K562 (cell line): Measurements from ENCODE around the gene RALA. TPM values are rescaled to one million over a fixed set of nuclear protein-coding genes. Genes with fewer than 3 reads are reported as not detected.

ENCODE experiments used
- ATAC-seq: fragments of 200-7000 bp; cut with Tn5 transposase; 3 replicates; pipeline ENCODE4 v1.9.1; 2020; ENCODE audit warnings: moderate library complexity
- BruUV-seq: library from RNA; stranded (reverse); fragments of 400-500 nt; replicated peaks from 2 replicates; lab custom pipeline; 2021; lab: Mats Ljungman, UMichigan
- CTCF ChIA-PET: fragments of 300-600 bp; formaldehyde crosslinking; extraction: SDS; loops from one replicate; lab custom pipeline; 2021; ENCODE audit warnings: low intra/inter-chr PET ratio; lab: Yijun Ruan, JAX
- POLR2A ChIA-PET: fragments of 300-600, 350-650 bp; sonication (Branson Sonifier 250); formaldehyde crosslinking; extraction: SDS; loops from one replicate; lab custom pipeline; 2021; ENCODE audit warnings: antibody characterized with exemption, inconsistent platforms; lab: Yijun Ruan, JAX
- DNase-seq, 4 experiments: peaks; one replicate each; pipeline versions ENCODE4 v3.0.0 to v3.0.0-alpha.2; 2011 to 2018; ENCODE audit warnings: low spot score in 3 of 4, mixed read lengths in 3 of 4; ENCODE audit errors: extremely low read depth in 1 of 4
- FAIRE-seq: peaks from 2 replicates; lab custom pipeline; 2011; peaks lifted over from hg19 to GRCh38; lab: Jason Lieb, UNC
- H2AFZ ChIP-seq: 2 replicates; pipeline ENCODE4 v1.6.0; 2011; ENCODE audit warnings: low read depth, low read length, control low read depth, inconsistent platforms
- H3K27ac ChIP-seq: fragments of 200-600 bp; 3 replicates; pipeline ENCODE4 v1.8.0; 2011; ENCODE audit warnings: low read depth, mild to moderate bottlenecking, control low read depth, inconsistent platforms, low read length, moderate library complexity, mixed read lengths; ENCODE audit errors: extremely low read depth
- H3K27me3 ChIP-seq, 2 experiments: fragments of 300-600 bp in 1 of 2; 2 replicates in 1 of 2; 3 replicates in 1 of 2; pipeline versions ENCODE4 v1.6.0 to v1.8.0; 2011; ENCODE audit warnings: inconsistent platforms in 2 of 2, low read length in 2 of 2, mild to moderate bottlenecking in 1 of 2, mixed read lengths in 1 of 2, moderate library complexity in 1 of 2; ENCODE audit not compliant: control insufficient read depth in 2 of 2, insufficient read depth in 2 of 2
- H3K36me3 ChIP-seq: fragments of 300-600 bp; 3 replicates; pipeline ENCODE4 v1.8.0; 2011; ENCODE audit warnings: mild to moderate bottlenecking, low read length, inconsistent platforms; ENCODE audit not compliant: control insufficient read depth, insufficient read depth
- H3K4me1 ChIP-seq, 2 experiments: fragments of 200-600 bp in 1 of 2; replicated peaks in 1 of 2; 2 replicates in 1 of 2; 3 replicates in 1 of 2; pipeline versions ENCODE4 v1.5.1 to v1.8.0; 2011; ENCODE audit warnings: inconsistent platforms in 2 of 2, low read length in 2 of 2, mild to moderate bottlenecking in 1 of 2, mixed read lengths in 1 of 2, moderate library complexity in 1 of 2; ENCODE audit not compliant: control insufficient read depth in 2 of 2, insufficient read depth in 2 of 2
- H3K4me2 ChIP-seq: 2 replicates; pipeline ENCODE4 v1.6.1; 2011; ENCODE audit warnings: low read length, control low read depth, inconsistent platforms, mixed read lengths; ENCODE audit not compliant: insufficient read depth
- H3K4me3 ChIP-seq: fragments of 200-600 bp; sonication (generic), shearing (Covaris generic); 2 replicates; pipeline ENCODE4 v1.5.1; 2016; ENCODE audit warnings: control low read depth, inconsistent platforms
- H3K79me2 ChIP-seq: fragments of 200-600 bp; 3 replicates; pipeline ENCODE4 v1.8.0; 2011; ENCODE audit warnings: low read length, inconsistent platforms; ENCODE audit not compliant: control insufficient read depth, insufficient read depth
- H3K9ac ChIP-seq, 2 experiments: 2 replicates each; pipeline versions ENCODE4 v1.6.0 to v1.6.1; 2011; ENCODE audit warnings: low read depth in 2 of 2, low read length in 2 of 2, control low read depth in 1 of 2, inconsistent platforms in 1 of 2, mild to moderate bottlenecking in 1 of 2, mixed read lengths in 1 of 2; ENCODE audit not compliant: insufficient read depth in 1 of 2
- H3K9me1 ChIP-seq: one replicate; pipeline ENCODE4 v1.6.0; 2011; ENCODE audit warnings: inconsistent platforms, mild to moderate bottlenecking, low read length, moderate library complexity; ENCODE audit not compliant: control insufficient read depth, insufficient read depth
- H3K9me3 ChIP-seq: replicated peaks from 2 replicates; pipeline ENCODE4 v1.5.1; 2011; ENCODE audit warnings: low read depth, low read length, inconsistent platforms; ENCODE audit not compliant: control insufficient read depth, insufficient read depth
- H4K20me1 ChIP-seq: replicated peaks from 2 replicates; pipeline ENCODE4 v1.6.1; 2011; ENCODE audit warnings: low read length, inconsistent platforms, mixed read lengths; ENCODE audit not compliant: control insufficient read depth, insufficient read depth
- CCAR2 ChIP-seq: fragments of 200-400 bp; formaldehyde crosslinking; IDR thresholded peaks from 2 replicates; pipeline ENCODE4 v1.6.1; 2017; ENCODE audit warnings: mild to moderate bottlenecking, low read depth, low read length
- DIDO1 ChIP-seq: fragments of 450-650 bp; IDR thresholded peaks from 2 replicates; pipeline ENCODE4 v1.6.1; 2016; ENCODE audit warnings: low read depth, missing biosample characterization, missing genetic modification characterization
- POLR2B ChIP-seq: fragments of 450-650 bp; IDR thresholded peaks from 2 replicates; pipeline ENCODE4 v1.6.1; 2018; ENCODE audit warnings: low read depth; ENCODE audit not compliant: partially characterized antibody
- PYGO2 ChIP-seq: fragments of 450-650 bp; IDR thresholded peaks from 2 replicates; pipeline ENCODE4 v1.6.1; 2016; ENCODE audit warnings: mild to moderate bottlenecking, missing genetic modification characterization, moderate library complexity, missing compliant biosample characterization
- SREBF1 ChIP-seq: fragments of 150-350 bp; IDR thresholded peaks from 2 replicates; pipeline ENCODE4 v1.6.1; 2014; ENCODE audit warnings: antibody characterized with exemption, low read depth, low read length, borderline replicate concordance
- ZNF589 ChIP-seq: fragments of 200-800 bp; sonication (Bioruptor generic); IDR thresholded peaks from 2 replicates; pipeline ENCODE4 v1.6.1; 2016; ENCODE audit warnings: low read depth, missing genetic modification characterization, missing compliant biosample characterization
- ZNF75A ChIP-seq: fragments of 450-650 bp; formaldehyde crosslinking; IDR thresholded peaks from 2 replicates; pipeline ENCODE4 v1.4.0; 2020; ENCODE audit warnings: mild to moderate bottlenecking
- WGBS: fragments of 100-300 bp; shearing (Covaris generic); methylation state at CpG from one replicate; pipeline ENCODE4 v1.1.6; 2016; ENCODE audit warnings: low coverage, mixed read lengths; ENCODE audit not compliant: insufficient coverage; ENCODE audit errors: missing lambda C conversion rate; 5-methylcytosine and 5-hydroxymethylcytosine counted together
- in situ Hi-C: fragments of 300-500 bp; cut with MboI; formaldehyde crosslinking; loops from 4 replicates; pipeline ENCODE4 v1.15.0; 2018; ENCODE audit warnings: inconsistent platforms, mixed read lengths
- intact Hi-C: fragments of 100-400 bp; cut with micrococcal nuclease; formaldehyde crosslinking; loops from 2 replicates; pipeline ENCODE4 v1.14.2; 2022
- polyA plus RNA-seq, 8 experiments: library from polyadenylated mRNA; depleted of rRNA in 4 of 8; stranded (reverse) in 5 of 8; unstranded in 3 of 8; fragments of >200 nt; fragmentation: Nextera tagmentation in 2 of 8; fragmentation: Illumina TruSeq in 1 of 8; extraction: Ambion mirVana in 2 of 8; extraction: Trizol in 1 of 8; gene quantifications; 2 replicates each; pipeline versions ENCODE4 v1.2.1 to v1.2.3, GENCODE V29; 2011 to 2014; ENCODE audit warnings: inconsistent platforms in 1 of 8, missing spikeins in 1 of 8
- total RNA-seq, 7 experiments: library from RNA; depleted of rRNA in 6 of 7; stranded (reverse); fragments of >200 nt in 6 of 7; fragmentation: Illumina TruSeq in 2 of 7; extraction: Trizol in 2 of 7; gene quantifications; 2 replicates each; pipeline versions ENCODE4 v1.2.1 to v1.2.3, GENCODE V29; 2011 to 2021; ENCODE audit warnings: low replicate concordance in 1 of 7
- TF ChIP-seq, protein P1 (sequence below): fragments of 250-450 bp; sonication (Bioruptor Pico); IDR thresholded peaks from 2 replicates; pipeline ENCODE4 v1.5.0; 2020; ENCODE audit warnings: mild to moderate bottlenecking, borderline replicate concordance
- TF ChIP-seq, protein P2 (sequence below): fragments of 450-650 bp; conservative IDR thresholded peaks from 2 replicates; pipeline ENCODE4 v1.6.1; 2016; ENCODE audit warnings: missing genetic modification characterization, low read depth, mild to moderate bottlenecking, control low read depth, missing compliant biosample characterization

Gene RALA
- total and polyA plus RNA-seq, 9 of the 15 experiments (the other 6 are each of a cell fraction or from before 2014, with no cell fraction given), result 7.2 to 28.0 (median 25.7) TPM

DNA sequence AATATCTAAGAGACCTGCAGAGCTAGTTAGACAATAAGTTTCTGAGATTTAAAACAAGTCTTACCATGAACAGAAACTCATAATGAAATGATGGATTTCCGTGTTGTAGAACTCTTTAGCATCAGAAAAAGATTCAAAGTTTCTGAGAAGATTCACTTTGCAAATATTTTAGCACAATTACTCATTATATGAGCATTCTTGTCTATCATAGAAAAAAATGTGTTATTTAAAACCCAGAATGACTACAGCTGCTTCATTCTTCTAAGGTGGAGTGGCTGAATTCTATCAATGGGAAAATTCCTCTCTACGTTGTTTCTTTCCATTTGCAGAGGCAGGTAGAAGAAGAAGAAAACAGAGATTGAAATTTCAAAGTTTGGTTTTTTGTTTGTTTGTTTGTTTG lies 21.0 kb upstream of the RALA start:
- DNase-seq (no peak), ATAC-seq (no peak), FAIRE-seq (no peak)
- Histone ChIP-seq H3K4me3 (no peak overlapping the region), H3K4me1 (peaks cover 0 to 4% of the 10 kb centered on the region in 2 experiments; a peak in 2 of 5 replicates), H2AFZ (no peak overlapping the region), H3K9me3 (no peaks in the 10 kb centered on the region), H3K4me2 (no peak overlapping the region), H3K9me1 (no peaks in the 10 kb centered on the region), H3K79me2 (no peaks in the 10 kb centered on the region), H4K20me1 (no peaks in the 10 kb centered on the region), H3K27me3 (no peaks in the 10 kb centered on the region), H3K27ac (no peak overlapping the region), H3K36me3 (no peaks in the 10 kb centered on the region), H3K9ac (no peak overlapping the region)
- 14% methylated on average over 2 of the region's 2 CpGs for WGBS
- ChIA-PET POLR2A (interaction anchor here (1.0 kb wide), 1 partner anchor 16 kb away, joined by 3 read pairs; no protein-coding TSS in a partner anchor), CTCF (no interaction called here)
- no TSS peak for BruUV-seq
- intact Hi-C loops, result no loop called here
- TF ChIP-seq ZNF589 (CRISPR knock-in tag), result no peak
- TF ChIP-seq SREBF1, result no peak
- TF ChIP-seq DIDO1 (tag), result no peak
- no peak for TF ChIP-seq POLR2B
- TF ChIP-seq, protein P1, sequence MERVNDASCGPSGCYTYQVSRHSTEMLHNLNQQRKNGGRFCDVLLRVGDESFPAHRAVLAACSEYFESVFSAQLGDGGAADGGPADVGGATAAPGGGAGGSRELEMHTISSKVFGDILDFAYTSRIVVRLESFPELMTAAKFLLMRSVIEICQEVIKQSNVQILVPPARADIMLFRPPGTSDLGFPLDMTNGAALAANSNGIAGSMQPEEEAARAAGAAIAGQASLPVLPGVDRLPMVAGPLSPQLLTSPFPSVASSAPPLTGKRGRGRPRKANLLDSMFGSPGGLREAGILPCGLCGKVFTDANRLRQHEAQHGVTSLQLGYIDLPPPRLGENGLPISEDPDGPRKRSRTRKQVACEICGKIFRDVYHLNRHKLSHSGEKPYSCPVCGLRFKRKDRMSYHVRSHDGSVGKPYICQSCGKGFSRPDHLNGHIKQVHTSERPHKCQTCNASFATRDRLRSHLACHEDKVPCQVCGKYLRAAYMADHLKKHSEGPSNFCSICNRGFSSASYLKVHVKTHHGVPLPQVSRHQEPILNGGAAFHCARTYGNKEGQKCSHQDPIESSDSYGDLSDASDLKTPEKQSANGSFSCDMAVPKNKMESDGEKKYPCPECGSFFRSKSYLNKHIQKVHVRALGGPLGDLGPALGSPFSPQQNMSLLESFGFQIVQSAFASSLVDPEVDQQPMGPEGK (CRISPR knock-in tag), result no peak
- no peak for TF ChIP-seq PYGO2 (tag)
- TF ChIP-seq, protein P2, sequence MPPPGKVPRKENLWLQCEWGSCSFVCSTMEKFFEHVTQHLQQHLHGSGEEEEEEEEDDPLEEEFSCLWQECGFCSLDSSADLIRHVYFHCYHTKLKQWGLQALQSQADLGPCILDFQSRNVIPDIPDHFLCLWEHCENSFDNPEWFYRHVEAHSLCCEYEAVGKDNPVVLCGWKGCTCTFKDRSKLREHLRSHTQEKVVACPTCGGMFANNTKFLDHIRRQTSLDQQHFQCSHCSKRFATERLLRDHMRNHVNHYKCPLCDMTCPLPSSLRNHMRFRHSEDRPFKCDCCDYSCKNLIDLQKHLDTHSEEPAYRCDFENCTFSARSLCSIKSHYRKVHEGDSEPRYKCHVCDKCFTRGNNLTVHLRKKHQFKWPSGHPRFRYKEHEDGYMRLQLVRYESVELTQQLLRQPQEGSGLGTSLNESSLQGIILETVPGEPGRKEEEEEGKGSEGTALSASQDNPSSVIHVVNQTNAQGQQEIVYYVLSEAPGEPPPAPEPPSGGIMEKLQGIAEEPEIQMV (tag), result no peak
- no peak for TF ChIP-seq ZNF75A (CRISPR knock-in tag)
- no peak for TF ChIP-seq CCAR2
- in situ Hi-C loops, result no loop called here
